Epithelial cell of proximal tubule (primary cell): Measurements from ENCODE around the gene GBX2. TPM values are rescaled to one million over a fixed set of nuclear protein-coding genes. Genes with fewer than 3 reads are reported as not detected.

ENCODE experiments used
- DNase-seq: peaks from one replicate; pipeline ENCODE4 v3.0.0-alpha.2; 2011; ENCODE audit warnings: low read depth
- H3K4me3 ChIP-seq: 2 replicates; pipeline ENCODE4 v1.5.1; 2011; ENCODE audit warnings: low read depth, mild to moderate bottlenecking, low read length
- CTCF ChIP-seq: conservative IDR thresholded peaks from 2 replicates; pipeline ENCODE4 v1.5.1; 2012; ENCODE audit warnings: low read depth, mild to moderate bottlenecking, low read length
- total RNA-seq: library from RNA; depleted of rRNA; stranded (reverse); fragments of >200 nt; gene quantifications from 2 replicates; pipeline ENCODE4 v1.2.3, GENCODE V29; 2015

The GBX2 gene
- total RNA-seq, 1 donor from 2014 or later, result 4.8 TPM

DNA sequence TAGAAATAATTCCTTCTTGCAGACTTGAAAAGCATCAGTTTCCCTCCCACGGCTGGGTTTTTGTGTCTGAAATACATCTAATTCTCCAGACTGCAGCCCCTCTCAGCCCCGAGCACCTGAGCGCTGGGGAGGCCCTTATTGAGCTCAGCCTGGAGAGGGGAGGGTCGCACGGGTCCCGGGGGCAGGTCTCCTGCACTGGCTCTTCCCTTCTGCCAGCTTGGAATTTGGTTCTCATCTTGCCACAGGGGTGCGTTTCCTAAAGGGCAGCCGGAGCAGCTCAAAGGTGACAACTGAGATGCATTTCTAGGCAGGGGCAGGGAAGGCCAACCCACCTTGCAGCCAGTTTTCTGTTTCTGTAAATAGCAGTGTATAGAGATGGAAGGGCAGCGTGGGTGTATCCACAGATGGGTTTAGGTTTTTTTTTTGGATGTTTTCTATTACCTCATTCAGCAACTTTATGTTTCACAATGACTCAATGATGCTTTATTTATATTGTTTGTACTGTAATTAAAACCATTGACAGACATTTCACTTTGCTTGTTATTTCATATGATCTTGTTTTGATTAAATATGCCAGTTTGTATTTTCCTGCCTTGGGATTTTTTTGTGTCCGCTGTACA, 37.0 kb downstream of the GBX2 start:
- no peak overlapping the region for H3K4me3 ChIP-seq
- TF ChIP-seq CTCF, result no peak
- no peak for DNase-seq

DNA sequence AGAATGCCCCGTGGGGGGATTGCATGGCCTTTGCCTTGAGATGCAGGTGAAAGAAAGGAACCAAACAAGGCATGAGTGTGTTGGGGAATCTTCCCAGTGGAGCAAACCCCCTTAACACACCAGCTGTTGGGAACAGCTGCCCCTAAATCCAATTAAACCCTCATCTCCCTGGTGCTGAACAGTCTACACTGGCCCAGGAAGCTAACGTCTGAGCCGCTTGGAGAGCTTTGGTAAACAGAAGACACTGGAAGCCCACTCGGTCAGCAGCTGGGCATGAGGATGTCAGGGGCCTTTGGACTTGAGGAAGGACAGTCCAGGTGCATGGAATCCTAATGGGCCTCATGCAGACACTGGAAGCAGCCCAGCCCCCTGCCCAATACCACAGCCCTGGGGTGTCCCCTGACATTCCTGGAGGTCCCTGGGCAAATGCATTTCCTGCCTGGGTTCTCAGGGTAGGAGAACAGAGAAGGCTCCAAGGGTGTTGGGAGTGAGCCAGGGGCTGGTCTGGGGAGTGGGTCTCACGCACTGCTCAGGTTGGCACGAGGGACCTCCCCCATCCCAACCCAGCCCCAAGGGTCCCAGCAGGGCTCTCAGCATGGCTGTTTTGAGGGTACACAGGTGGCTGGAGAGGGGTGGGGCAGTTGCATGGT, 37.7 kb downstream of the GBX2 start:
- H3K4me3 ChIP-seq, result no peak overlapping the region
- no peak for TF ChIP-seq CTCF
- DNase-seq, result no peak

DNA sequence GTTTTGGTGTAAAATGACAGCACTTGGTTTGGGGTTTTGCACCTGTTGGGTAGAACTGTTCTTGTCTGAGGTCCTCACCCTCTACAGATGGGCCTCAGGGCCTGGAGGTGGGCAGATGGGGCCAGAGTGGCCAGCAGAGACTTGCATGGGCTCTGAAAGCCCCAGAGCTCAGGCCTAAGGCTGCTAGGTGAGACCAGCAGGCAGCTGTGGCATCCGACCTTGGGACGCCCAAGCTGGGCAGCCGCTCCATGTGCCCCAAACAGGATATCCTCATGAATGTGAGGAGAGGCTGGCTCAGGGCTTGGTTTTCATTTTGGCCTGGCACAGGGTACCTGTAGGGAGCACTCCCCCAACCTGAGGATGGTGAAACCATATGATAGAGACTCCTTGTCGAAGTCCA, 38.3 kb downstream of the GBX2 start:
- H3K4me3 ChIP-seq, result no peak overlapping the region
- no peak for DNase-seq
- TF ChIP-seq CTCF, result no peak

GRCh38 chr2:236128321-236128720, 39.9 kb downstream of the GBX2 start:
- TF ChIP-seq CTCF, result no peak
- DNase-seq, result no peak
- no peak overlapping the region for H3K4me3 ChIP-seq

- no peak for DNase-seq
- no peak for TF ChIP-seq CTCF
- no peak overlapping the region for H3K4me3 ChIP-seq
These were observed 41.2 kb downstream of the GBX2 start for GRCh38 chr2:236127010-236127409.

GRCh38 chr2:236125541-236125940, 42.6 kb downstream of the GBX2 start:
- DNase-seq, result no peak
- no peak for TF ChIP-seq CTCF
- no peak overlapping the region for H3K4me3 ChIP-seq
